ENCODE results near the gene WBP2NL. TPM values are rescaled to one million over a fixed set of nuclear protein-coding genes. Genes with fewer than 3 reads are reported as not detected.

Gene WBP2NL
- total RNA-seq, 1 experiment from 2014 or later, result 0.22 TPM

DNA sequence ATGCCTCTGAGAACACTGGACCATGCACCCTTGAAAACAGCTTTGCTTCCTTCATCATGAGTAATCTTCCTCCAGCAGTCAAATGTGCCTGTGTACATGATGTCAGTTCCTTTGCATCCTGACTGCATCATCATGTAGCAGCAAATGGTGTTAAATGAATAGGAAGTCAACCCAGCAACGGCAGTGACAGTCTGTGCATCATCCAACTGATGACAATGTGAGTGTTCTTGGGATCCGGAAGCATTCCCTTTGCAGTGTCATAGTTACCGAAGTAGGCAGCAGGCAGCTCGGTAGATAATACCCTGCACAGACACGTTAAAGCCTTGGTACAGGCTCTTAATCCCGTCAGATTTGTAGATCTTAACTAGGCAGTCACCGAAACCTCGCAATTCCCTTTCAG lies 2.5 kb downstream of the WBP2NL start:
- no peak overlapping the region for H3T11ph ChIP-seq (ENCODE audit: low read length)
- H3K4ac ChIP-seq (ENCODE audit: low read depth, low read length), result no peak overlapping the region
- H3K9ac ChIP-seq (ENCODE audit: extremely low read depth, insufficient read length, low read length), result no peak overlapping the region
- H2BK5ac ChIP-seq (ENCODE audit: insufficient read length, low read length), result no peak overlapping the region
- H3K9me3 ChIP-seq (ENCODE audit: control insufficient read depth, low read depth, low read length), result no peaks in the 10 kb centered on the region
- H3K56ac ChIP-seq (ENCODE audit: insufficient read length, low read depth, low read length), result no peak overlapping the region
- DNase-seq, result no peak
- no peak overlapping the region for H2BK15ac ChIP-seq (ENCODE audit: low read depth, low read length)
- no peak overlapping the region for H2BK120ac ChIP-seq (ENCODE audit: low read depth, low read length, poor library complexity, severe bottlenecking)
- no CpG with 5 or more reads among the region's 8 CpGs for WGBS (ENCODE audit: extremely low coverage, insufficient read length, low lambda C conversion rate)
- H3K27ac ChIP-seq (ENCODE audit: insufficient read length, low read depth, low read length), result no peak overlapping the region
- no peak overlapping the region for H2AK5ac ChIP-seq (ENCODE audit: insufficient read length, low read length)
- Mint-ChIP-seq H3K36me3 (ENCODE audit: insufficient read depth in 1 of 3, low read depth in 3 of 3) (peaks cover 0 to 4% (median under 1%) of the 10 kb centered on the region in 3 experiments; a peak in 6 of 7 replicates), H3K9me3 (no peaks in the 10 kb centered on the region; a peak in 1 of 5 replicates), H3K4me1 (peaks cover 6% of the 10 kb centered on the region in 2 experiments; a peak in 3 of 4 replicates), H3K27ac (no peak overlapping the region), H3K27me3 (ENCODE audit: low read depth) (peaks cover 43% of the 10 kb centered on the region), H3K4me3 (no peak overlapping the region)
- no peak overlapping the region for H3K14ac ChIP-seq (ENCODE audit: insufficient read depth, low read length)
- no peak overlapping the region for H4K8ac ChIP-seq (replicated peaks; ENCODE audit: insufficient read length, low read depth, low read length)
- no peak overlapping the region for H3K23ac ChIP-seq (ENCODE audit: insufficient read length, low read depth, low read length)
- H4K20me1 ChIP-seq (ENCODE audit: control insufficient read depth, insufficient read depth, insufficient read length), result no peaks in the 10 kb centered on the region
- H3K79me1 ChIP-seq (ENCODE audit: insufficient read depth, low read depth, low read length, poor library complexity, severe bottlenecking), result no peaks in the 10 kb centered on the region
- TF ChIP-seq, protein P1, sequence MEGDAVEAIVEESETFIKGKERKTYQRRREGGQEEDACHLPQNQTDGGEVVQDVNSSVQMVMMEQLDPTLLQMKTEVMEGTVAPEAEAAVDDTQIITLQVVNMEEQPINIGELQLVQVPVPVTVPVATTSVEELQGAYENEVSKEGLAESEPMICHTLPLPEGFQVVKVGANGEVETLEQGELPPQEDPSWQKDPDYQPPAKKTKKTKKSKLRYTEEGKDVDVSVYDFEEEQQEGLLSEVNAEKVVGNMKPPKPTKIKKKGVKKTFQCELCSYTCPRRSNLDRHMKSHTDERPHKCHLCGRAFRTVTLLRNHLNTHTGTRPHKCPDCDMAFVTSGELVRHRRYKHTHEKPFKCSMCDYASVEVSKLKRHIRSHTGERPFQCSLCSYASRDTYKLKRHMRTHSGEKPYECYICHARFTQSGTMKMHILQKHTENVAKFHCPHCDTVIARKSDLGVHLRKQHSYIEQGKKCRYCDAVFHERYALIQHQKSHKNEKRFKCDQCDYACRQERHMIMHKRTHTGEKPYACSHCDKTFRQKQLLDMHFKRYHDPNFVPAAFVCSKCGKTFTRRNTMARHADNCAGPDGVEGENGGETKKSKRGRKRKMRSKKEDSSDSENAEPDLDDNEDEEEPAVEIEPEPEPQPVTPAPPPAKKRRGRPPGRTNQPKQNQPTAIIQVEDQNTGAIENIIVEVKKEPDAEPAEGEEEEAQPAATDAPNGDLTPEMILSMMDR (conservative IDR thresholded peaks at IDR 0.05), result no peak
- H2BK12ac ChIP-seq (ENCODE audit: insufficient read length, low read depth, low read length), result no peak overlapping the region
- H3K4me1 ChIP-seq (ENCODE audit: insufficient read depth, low read length), result no peaks in the 10 kb centered on the region
- no peak overlapping the region for H2AFZ ChIP-seq (ENCODE audit: low read length)
- H3K79me2 ChIP-seq (ENCODE audit: insufficient read depth, low read length), result no peaks in the 10 kb centered on the region
- peak overlapping the region; percentile 41 for H4K5ac ChIP-seq (ENCODE audit: insufficient read length, low read depth, low read length)
- H4K91ac ChIP-seq (ENCODE audit: insufficient read length, low read depth, low read length), result no peak overlapping the region
- H3K4me2 ChIP-seq (ENCODE audit: insufficient read depth, insufficient read length, low read length), result no peak overlapping the region
- H3K23me2 ChIP-seq (ENCODE audit: insufficient read length, low read depth, low read length, poor library complexity, severe bottlenecking), result no peaks in the 10 kb centered on the region
- H3K18ac ChIP-seq (ENCODE audit: insufficient read length, low read depth, low read length), result no peak overlapping the region
- no peaks in the 10 kb centered on the region for H3K27me3 ChIP-seq (ENCODE audit: insufficient read depth, low read length)
- H2BK20ac ChIP-seq (ENCODE audit: low read depth, low read length, poor library complexity, severe bottlenecking), result no peak overlapping the region
